Dedifferentiated amniotic fluid mesenchymal stem cell (primary cell): Measurements from ENCODE around the gene UCK1.

Source experiments
- DNase-seq: peaks from one replicate; pipeline ENCODE4 v3.0.0-alpha.2; 2016; ENCODE audit errors: extremely low spot score

Gene UCK1

GRCh38 chr9:131530920-131531832 lies at the start of gene UCK1:
TSS of gene UCK1 (minus strand) at chr9:131531263. CDS start at chr9:131531174, 89 bp downstream.
- peak; percentile 61 for DNase-seq

- no peak for DNase-seq
Measured at GRCh38 chr9:131580358-131580757, 49.3 kb upstream of the UCK1 start.

GRCh38 chr9:131579789-131580211 lies 48.7 kb upstream of the UCK1 start:
- no peak for DNase-seq

- no peak for DNase-seq
Measured at GRCh38 chr9:131578731-131579504, 47.9 kb upstream of the UCK1 start.

GRCh38 chr9:131578021-131578420 lies 47.0 kb upstream of the UCK1 start:
- no peak for DNase-seq

GRCh38 chr9:131577005-131578000 lies 46.2 kb upstream of the UCK1 start:
- DNase-seq = no peak

- no peak for DNase-seq
Measured at GRCh38 chr9:131575946-131576853, 45.1 kb upstream of the UCK1 start.

GRCh38 chr9:131574730-131575640 lies 43.9 kb upstream of the UCK1 start:
- no peak for DNase-seq

GRCh38 chr9:131567910-131568309 lies 36.8 kb upstream of the UCK1 start:
- no peak for DNase-seq

- no peak for DNase-seq
Measured at GRCh38 chr9:131566158-131566557, 35.1 kb upstream of the UCK1 start.

GRCh38 chr9:131565369-131565768 lies 34.3 kb upstream of the UCK1 start:
- DNase-seq = no peak

- DNase-seq = no peak
Measured at GRCh38 chr9:131562032-131562959, 31.2 kb upstream of the UCK1 start.

GRCh38 chr9:131559421-131560000 lies 28.4 kb upstream of the UCK1 start:
- DNase-seq = no peak

GRCh38 chr9:131557855-131558548 lies 26.9 kb upstream of the UCK1 start:
- no peak for DNase-seq

GRCh38 chr9:131555841-131556673 lies 25.0 kb upstream of the UCK1 start:
- DNase-seq = no peak

GRCh38 chr9:131554843-131555351 lies 23.8 kb upstream of the UCK1 start:
- DNase-seq = no peak
